Caco-2 (cell line): ENCODE data around the gene SPTB. TPM values are rescaled to one million over a fixed set of nuclear protein-coding genes. Genes with fewer than 3 reads are reported as not detected.

Experiments used
- BruUV-seq: library from RNA; stranded (reverse); fragments of 400-500 nt; replicated peaks from 2 replicates; lab custom pipeline; 2021; lab: Mats Ljungman, UMichigan
- CTCF ChIA-PET: fragments of 300-600 bp; sonication (Branson Sonifier 250); formaldehyde crosslinking; loops from one replicate; lab custom pipeline; 2022; ENCODE audit warnings: antibody characterized with exemption; lab: Charles Lee
- POLR2A ChIA-PET: fragments of 300-600 bp; sonication (Branson Sonifier 250); formaldehyde crosslinking; loops from one replicate; lab custom pipeline; 2022; ENCODE audit warnings: antibody characterized with exemption; lab: Charles Lee
- DNase-seq, 2 experiments: peaks; one replicate each; pipeline versions ENCODE4 v3.0.0 to v3.0.0-alpha.2; 2020 to 2022
- H3K27me3 ChIP-seq: replicated peaks from 2 replicates; pipeline ENCODE4 v1.6.0; 2011; ENCODE audit warnings: low read length; ENCODE audit not compliant: control insufficient read depth, insufficient read depth
- H3K36me3 ChIP-seq: 2 replicates; pipeline ENCODE4 v1.5.1; 2011; ENCODE audit warnings: low read length; ENCODE audit not compliant: control insufficient read depth, insufficient read depth
- H3K4me1 ChIP-seq: fragments of 250-450 bp; sonication (Bioruptor Pico); 2 replicates; pipeline ENCODE4 v1.5.1; 2020; ENCODE audit warnings: mild to moderate bottlenecking
- H3K4me3 ChIP-seq: 2 replicates; pipeline ENCODE4 v1.5.1; 2011; ENCODE audit warnings: low read depth, mild to moderate bottlenecking, control low read depth, low read length
- H3K9me3 ChIP-seq: fragments of 250-450 bp; sonication (Bioruptor Pico); 2 replicates; pipeline ENCODE4 v1.5.1; 2020; ENCODE audit warnings: mild to moderate bottlenecking, moderate library complexity
- H3K27ac Mint-ChIP-seq: one replicate; pipeline ENCODE4 v1.8.0; 2022; ENCODE audit warnings: mixed read lengths; ENCODE audit not compliant: unreplicated experiment
- H3K27me3 Mint-ChIP-seq: one replicate; pipeline ENCODE4 v1.8.0; 2022; ENCODE audit warnings: mixed read lengths; ENCODE audit not compliant: insufficient read depth, unreplicated experiment
- H3K36me3 Mint-ChIP-seq: one replicate; pipeline ENCODE4 v1.8.0; 2022; ENCODE audit warnings: mild to moderate bottlenecking, mixed read lengths; ENCODE audit not compliant: insufficient read depth, unreplicated experiment
- H3K4me1 Mint-ChIP-seq: one replicate; pipeline ENCODE4 v1.8.0; 2022; ENCODE audit warnings: low read depth, mixed read lengths; ENCODE audit not compliant: unreplicated experiment
- H3K4me3 Mint-ChIP-seq: one replicate; pipeline ENCODE4 v1.8.0; 2022; ENCODE audit warnings: mild to moderate bottlenecking, moderate library complexity, mixed read lengths; ENCODE audit not compliant: unreplicated experiment
- H3K9me3 Mint-ChIP-seq: one replicate; pipeline ENCODE4 v1.8.0; 2022; ENCODE audit warnings: mixed read lengths; ENCODE audit not compliant: unreplicated experiment
- CTCF ChIP-seq, 2 experiments: fragments of 200-600 bp in 1 of 2; IDR thresholded peaks; 1 replicate in 1 of 2; 2 replicates in 1 of 2; pipeline versions ENCODE4 v1.5.1 to v1.8.0; 2011 to 2022; ENCODE audit warnings: antibody characterized with exemption in 1 of 2, control low read depth in 1 of 2, inconsistent platforms in 1 of 2, low read depth in 1 of 2, low read length in 1 of 2, mild to moderate bottlenecking in 1 of 2, moderate library complexity in 1 of 2; ENCODE audit not compliant: insufficient read depth in 1 of 2, severe bottlenecking in 1 of 2, unreplicated experiment in 1 of 2
- intact Hi-C: fragments of 100-400 bp; cut with micrococcal nuclease; formaldehyde crosslinking; loops from one replicate; pipeline ENCODE4 v1.10.0; 2022; ENCODE audit not compliant: unreplicated experiment
- total RNA-seq: library from RNA; stranded (reverse); gene quantifications from 2 replicates; pipeline ENCODE4 v1.2.3, GENCODE V29; 2022

The SPTB gene
- total RNA-seq, 1 experiment from 2014 or later: 1.7 TPM

GRCh38 chr14:64778104-64778754 is 101.5 kb downstream of the SPTB start:
- Mint-ChIP-seq H3K27me3 (no peaks in the 10 kb centered on the region), H3K27ac (no peak overlapping the region), H3K36me3 (peaks cover 14% of the 10 kb centered on the region), H3K9me3 (peaks cover 18% of the 10 kb centered on the region), H3K4me3 (no peak overlapping the region), H3K4me1 (no peaks in the 10 kb centered on the region)
- intact Hi-C loops: no loop called here
- Histone ChIP-seq H3K36me3 (no peaks in the 10 kb centered on the region), H3K4me1 (no peaks in the 10 kb centered on the region), H3K27me3 (no peaks in the 10 kb centered on the region), H3K9me3 (peaks cover 9% of the 10 kb centered on the region), H3K4me3 (no peak overlapping the region)
- no peak for DNase-seq
- BruUV-seq: no TSS peak
- ChIA-PET CTCF (interaction anchor here (0.5 to 1.6 kb wide), 2 partner anchors 45 to 295 kb away, joined by 3 to 4 read pairs; no protein-coding TSS in a partner anchor), POLR2A (no interaction called here)
- no peak for TF ChIP-seq CTCF (IDR thresholded peaks at IDR 0.05; ENCODE audit: insufficient read depth in 1 of 2, low read depth in 1 of 2, low read length in 1 of 2, severe bottlenecking in 1 of 2, unreplicated experiment in 1 of 2)

- intact Hi-C loops: no loop called here
- POLR2A ChIA-PET: no interaction called here
- TF ChIP-seq CTCF (IDR thresholded peaks at IDR 0.05; ENCODE audit: insufficient read depth in 1 of 2, low read depth in 1 of 2, low read length in 1 of 2, severe bottlenecking in 1 of 2, unreplicated experiment in 1 of 2): no peak
- Mint-ChIP-seq H3K27me3 (no peaks in the 10 kb centered on the region), H3K9me3 (peaks cover 18% of the 10 kb centered on the region), H3K36me3 (peaks cover 14% of the 10 kb centered on the region), H3K4me3 (no peak overlapping the region), H3K4me1 (no peaks in the 10 kb centered on the region), H3K27ac (no peak overlapping the region)
- CTCF ChIA-PET: interaction anchor here (0.5 kb wide), 1 partner anchor 294 kb away, joined by 3 read pairs; no protein-coding TSS in a partner anchor
- no peaks in the 10 kb centered on the region for H3K4me1 ChIP-seq
- no peaks in the 10 kb centered on the region for H3K36me3 ChIP-seq
- BruUV-seq: no TSS peak
- no peak for DNase-seq
- no peaks in the 10 kb centered on the region for H3K27me3 ChIP-seq
- peaks cover 10% of the 10 kb centered on the region for H3K9me3 ChIP-seq
- H3K4me3 ChIP-seq: no peak overlapping the region
Measured at GRCh38 chr14:64777461-64777860, 102.2 kb downstream of the SPTB start.

- Histone ChIP-seq H3K4me3 (no peak overlapping the region), H3K36me3 (no peaks in the 10 kb centered on the region), H3K9me3 (peaks cover 10% of the 10 kb centered on the region), H3K4me1 (no peaks in the 10 kb centered on the region), H3K27me3 (no peaks in the 10 kb centered on the region)
- no peaks in the 10 kb centered on the region for H3K4me1 Mint-ChIP-seq
- DNase-seq: no peak
- intact Hi-C loops: no loop called here
- no TSS peak for BruUV-seq
- H3K27ac Mint-ChIP-seq: no peak overlapping the region
- no peak for TF ChIP-seq CTCF (IDR thresholded peaks at IDR 0.05; ENCODE audit: insufficient read depth in 1 of 2, low read depth in 1 of 2, low read length in 1 of 2, severe bottlenecking in 1 of 2, unreplicated experiment in 1 of 2)
- no peak overlapping the region for H3K4me3 Mint-ChIP-seq
- peaks cover 18% of the 10 kb centered on the region for H3K9me3 Mint-ChIP-seq
- ChIA-PET CTCF (interaction anchor here (1.6 kb wide), 1 partner anchor 10 kb away, joined by 3 read pairs; no protein-coding TSS in a partner anchor), POLR2A (no interaction called here)
- H3K36me3 Mint-ChIP-seq: peaks cover 14% of the 10 kb centered on the region
- H3K27me3 Mint-ChIP-seq: no peaks in the 10 kb centered on the region
Measured at GRCh38 chr14:64775081-64775777, 104.5 kb downstream of the SPTB start.
